HepG2 (cell line): ENCODE data around the gene BICDL2. TPM values are rescaled to one million over a fixed set of nuclear protein-coding genes. Genes with fewer than 3 reads are reported as not detected.
A peak's percentile ranks its signal among the peaks of the same experiment; 100 is the strongest.

ENCODE experiments used
- FOXO4 ChIP-seq: sonication (generic); formaldehyde crosslinking; conservative IDR thresholded peaks from 2 replicates; pipeline ENCODE4 v1.8.1; 2023; ENCODE audit warnings: missing genetic modification reagents
- HMGXB3 ChIP-seq: sonication (generic); formaldehyde crosslinking; IDR thresholded peaks from 2 replicates; pipeline ENCODE4 v1.4.0; 2020; ENCODE audit warnings: missing genetic modification reagents, borderline replicate concordance
- IKZF5 ChIP-seq: IDR thresholded peaks from 2 replicates; pipeline ENCODE4 v1.6.1; 2018; ENCODE audit warnings: missing genetic modification reagents, mild to moderate bottlenecking, missing compliant biosample characterization
- JUNB ChIP-seq: sonication (generic); formaldehyde crosslinking; IDR thresholded peaks from 2 replicates; pipeline ENCODE4 v1.8.0; 2022; ENCODE audit warnings: missing genetic modification reagents, mild to moderate bottlenecking, borderline replicate concordance
- JUND ChIP-seq: sonication (generic); formaldehyde crosslinking; IDR thresholded peaks from 2 replicates; pipeline ENCODE4 v1.8.0; 2022; ENCODE audit warnings: mild to moderate bottlenecking, missing genetic modification reagents
- PCBP1 ChIP-seq: fragments of 200-400 bp; formaldehyde crosslinking; IDR thresholded peaks from 2 replicates; pipeline ENCODE4 v1.6.1; 2017; ENCODE audit warnings: mild to moderate bottlenecking, low read depth, low read length, borderline replicate concordance
- RBFOX2 ChIP-seq: fragments of 200-400 bp; formaldehyde crosslinking; IDR thresholded peaks from 2 replicates; pipeline ENCODE4 v1.6.1; 2017; ENCODE audit warnings: low read depth, mild to moderate bottlenecking, low read length
- RBM39 ChIP-seq: fragments of 200-400 bp; formaldehyde crosslinking; IDR thresholded peaks from one replicate; pipeline ENCODE4 v1.6.1; 2018; ENCODE audit warnings: antibody characterized with exemption, mild to moderate bottlenecking, low read depth, low read length; ENCODE audit not compliant: poor library complexity, severe bottlenecking
- SMYD3 ChIP-seq: sonication (generic); formaldehyde crosslinking; IDR thresholded peaks from 2 replicates; pipeline ENCODE4 v1.8.1; 2023; ENCODE audit warnings: mild to moderate bottlenecking, missing genetic modification reagents
- SOX13 ChIP-seq, 3 experiments: fragments of 450-650 bp in 1 of 3; sonication (generic) in 1 of 3; formaldehyde crosslinking in 1 of 3; IDR thresholded peaks in 2 of 3; conservative IDR thresholded peaks in 1 of 3; 2 replicates each; pipeline versions ENCODE4 v1.5.0 to v1.6.1; 2016 to 2020; ENCODE audit warnings: antibody characterized with exemption in 1 of 3, mild to moderate bottlenecking in 1 of 3, missing compliant biosample characterization in 1 of 3, missing genetic modification reagents in 1 of 3, moderate library complexity in 1 of 3
- SP5 ChIP-seq: IDR thresholded peaks from 2 replicates; pipeline ENCODE4 v1.6.1; 2016; ENCODE audit warnings: low read depth, borderline replicate concordance
- THAP7 ChIP-seq: sonication (generic); formaldehyde crosslinking; IDR thresholded peaks from 2 replicates; pipeline ENCODE4 v1.8.1; 2023; ENCODE audit warnings: mild to moderate bottlenecking, missing genetic modification reagents
- ZNF639 ChIP-seq: conservative IDR thresholded peaks from 2 replicates; pipeline ENCODE4 v1.6.1; 2018; ENCODE audit warnings: missing genetic modification reagents
- ZNF850 ChIP-seq: sonication (generic); formaldehyde crosslinking; conservative IDR thresholded peaks from 2 replicates; pipeline ENCODE4 v1.9.0; 2021; ENCODE audit warnings: mild to moderate bottlenecking, missing genetic modification reagents
- ZUFSP ChIP-seq: sonication (generic); formaldehyde crosslinking; IDR thresholded peaks from 2 replicates; pipeline ENCODE4 v1.9.0; 2021; ENCODE audit warnings: missing genetic modification reagents, mild to moderate bottlenecking, borderline replicate concordance
- polyA plus RNA-seq, 8 experiments: library from polyadenylated mRNA; depleted of rRNA in 3 of 8; stranded (reverse) in 7 of 8; unstranded in 1 of 8; fragments of >200 nt; fragmentation: Illumina TruSeq in 4 of 8; extraction: Trizol in 4 of 8; gene quantifications; 2 replicates each; pipeline versions ENCODE4 v1.2.1 to v1.2.3, GENCODE V29; 2011 to 2016; ENCODE audit warnings: low read depth in 4 of 8, missing spikeins in 1 of 8, mixed read lengths in 1 of 8; ENCODE audit not compliant: insufficient read depth in 1 of 8
- total RNA-seq, 5 experiments: library from RNA; depleted of rRNA; stranded (reverse); fragments of >200 nt; fragmentation: Illumina TruSeq; extraction: Trizol; gene quantifications; 2 replicates each; pipeline ENCODE4 v1.2.3, GENCODE V29; 2016; ENCODE audit warnings: low read depth in 1 of 5

The BICDL2 gene
- total and polyA plus RNA-seq, 2 of the 13 experiments (the other 11 are each of a cell fraction or from before 2014, with no cell fraction given), result 0.12 TPM; not detected in 1

GRCh38 chr16:3022208-3022683, 14.5 kb downstream of the BICDL2 start (continued):
- no peak for TF ChIP-seq IKZF5
- no peak for TF ChIP-seq SMYD3 (CRISPR knock-in tag)
- TF ChIP-seq RBM39, result no peak
- TF ChIP-seq PCBP1, result no peak
- no peak for TF ChIP-seq ZUFSP (CRISPR knock-in tag)
- peak; percentile 68; the same call in 1 of the 2 replicates for TF ChIP-seq JUNB (CRISPR knock-in tag)
- no peak for TF ChIP-seq FOXO4 (CRISPR knock-in tag)
- TF ChIP-seq ZNF850 (CRISPR knock-in tag), result no peak
- TF ChIP-seq HMGXB3 (CRISPR knock-in tag), result no peak
- TF ChIP-seq SP5 (CRISPR knock-in tag), result peak; percentile 40; the same call in 1 of the 2 replicates
- 0 out of 2 replicates have a peak, but pooled peaks have one; percentile 26 for TF ChIP-seq RBFOX2
- no peak for TF ChIP-seq SOX13 (IDR thresholded peaks at IDR 0.05)
- no peak for TF ChIP-seq SOX13 (CRISPR knock-in tag; conservative IDR thresholded peaks at IDR 0.05 in 1 of 2, IDR thresholded peaks at IDR 0.05 in 1 of 2)
- peak; percentile 92 for TF ChIP-seq JUND (CRISPR knock-in tag)
- TF ChIP-seq THAP7 (CRISPR knock-in tag), result no peak
- TF ChIP-seq ZNF639 (CRISPR knock-in tag), result no peak
